GM18858 (cell line): ENCODE measurements around the gene WDR82.

Experiments
- ATAC-seq: cut with Tn5 transposase; IDR thresholded peaks from one replicate; pipeline ENCODE4 v1.9.1; 2021; ENCODE audit not compliant: unreplicated experiment

WDR82 gene

DNA sequence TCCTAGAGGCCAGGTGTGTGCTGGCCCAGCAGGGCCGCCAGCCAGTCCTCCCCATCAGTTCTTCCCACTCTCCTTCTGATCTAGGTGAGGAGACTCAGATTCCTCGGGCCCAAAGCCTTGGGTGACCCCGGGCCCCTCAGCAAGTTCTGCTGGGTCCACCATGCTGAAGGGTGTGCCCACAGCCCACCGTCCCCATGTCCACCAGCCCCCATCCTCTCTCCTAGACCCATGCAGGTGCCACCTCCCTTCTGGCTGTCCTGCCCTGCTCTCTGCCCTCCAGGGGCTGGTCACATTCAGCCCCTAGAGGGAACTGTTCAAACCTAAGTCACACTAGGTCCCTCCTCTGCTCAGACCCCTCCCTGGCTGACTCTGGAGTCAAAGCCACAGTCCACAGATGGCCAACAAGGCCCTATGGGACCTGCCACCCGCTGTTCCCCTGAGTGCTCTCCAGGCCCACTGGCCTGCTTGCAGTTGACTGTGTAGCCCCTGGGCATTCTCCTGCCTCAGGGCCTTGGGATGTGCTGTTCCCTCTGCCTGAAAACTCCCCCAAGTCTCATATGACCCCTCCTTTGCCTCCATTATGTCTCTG is 52.1 kb downstream of the WDR82 start:
- no peak for ATAC-seq

DNA sequence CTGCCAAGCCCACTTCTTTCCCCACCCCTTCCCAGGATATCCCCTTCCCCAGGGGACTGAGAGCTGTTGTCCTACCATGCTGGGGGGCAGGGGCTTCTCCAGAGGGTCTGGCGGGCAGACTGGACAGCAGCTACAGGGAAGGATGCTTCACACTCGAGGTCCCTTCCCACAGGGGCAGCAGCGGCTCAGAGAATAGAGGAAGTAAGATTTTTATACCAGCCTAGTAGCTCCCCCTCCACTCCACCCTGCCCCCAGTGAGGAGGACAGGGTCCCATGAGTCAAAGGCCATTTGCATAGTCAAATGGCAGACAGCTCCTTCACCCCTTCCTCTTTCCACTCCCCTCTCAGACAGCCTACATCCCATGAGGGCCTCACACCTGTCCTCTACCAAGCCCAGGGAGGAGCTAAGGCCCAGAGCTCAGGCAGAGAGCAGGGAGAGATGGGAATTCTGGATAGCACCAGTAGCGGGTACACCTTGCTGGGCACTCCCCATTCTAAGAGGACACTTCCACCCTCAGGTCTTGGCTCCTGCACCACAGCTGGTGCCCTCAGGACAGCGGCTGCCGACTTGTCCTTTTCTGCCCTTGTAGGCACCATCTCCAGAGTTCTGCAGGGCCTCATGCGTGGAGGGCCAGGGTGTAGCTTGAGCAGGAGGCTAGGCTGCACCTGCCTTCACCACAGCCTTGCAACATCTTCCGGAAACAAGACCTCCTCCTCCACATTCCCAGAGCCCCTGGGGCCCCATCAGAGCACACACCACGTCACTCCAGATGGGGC is 52.8 kb downstream of the WDR82 start, which contains the start of gene TLR9:
Gene TLR9 (minus strand): TSS at position 194 of the 777 bp plus-strand sequence. CDS start 116 bp downstream, at position 78.
- peak; percentile 78 for ATAC-seq

DNA sequence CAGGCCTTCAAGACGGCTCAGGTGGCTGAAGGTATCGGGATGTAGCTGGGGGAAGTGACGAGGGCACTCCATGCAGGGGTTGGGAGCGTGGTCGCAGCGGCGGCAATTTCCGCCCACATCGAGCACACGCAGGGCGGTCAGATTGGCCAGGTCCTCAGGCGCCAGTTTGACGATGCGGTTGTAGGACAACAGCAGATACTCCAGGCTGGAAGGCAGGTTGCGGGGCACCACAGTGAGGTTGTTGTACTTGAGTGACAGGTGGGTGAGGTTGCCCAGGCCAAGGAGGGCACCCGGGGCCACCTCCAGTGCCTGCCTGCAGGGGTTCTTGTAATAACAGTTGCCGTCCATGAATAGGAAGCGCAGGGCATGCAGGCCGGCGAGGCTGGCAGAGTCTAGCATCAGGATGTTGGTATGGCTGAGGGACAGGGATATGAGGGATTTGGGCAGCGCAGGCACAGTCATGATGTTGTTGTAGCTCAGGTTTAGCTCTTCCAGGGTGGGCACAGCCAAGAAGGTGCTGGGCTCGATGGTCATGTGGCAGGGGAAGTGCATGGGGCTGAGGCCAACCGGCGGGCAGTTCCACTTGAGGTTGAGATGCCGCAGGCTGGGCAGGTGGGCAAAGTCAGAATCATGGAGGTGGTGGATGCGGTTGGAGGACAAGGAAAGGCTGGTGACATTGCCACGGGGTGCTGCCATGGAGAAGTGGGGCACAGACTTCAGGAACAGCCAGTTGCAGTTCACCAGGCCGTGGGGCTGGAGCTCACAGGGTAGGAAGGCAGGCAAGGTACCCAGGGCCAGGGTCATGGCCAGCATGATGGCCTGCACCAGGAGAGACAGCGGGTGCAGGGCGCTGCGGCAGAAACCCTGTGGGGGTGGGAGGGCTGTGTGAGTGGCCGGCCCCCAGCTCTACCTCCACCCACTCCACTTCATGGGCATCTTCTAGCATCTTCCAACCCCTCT is 54.7 kb downstream of the WDR82 start:
- no peak for ATAC-seq

DNA sequence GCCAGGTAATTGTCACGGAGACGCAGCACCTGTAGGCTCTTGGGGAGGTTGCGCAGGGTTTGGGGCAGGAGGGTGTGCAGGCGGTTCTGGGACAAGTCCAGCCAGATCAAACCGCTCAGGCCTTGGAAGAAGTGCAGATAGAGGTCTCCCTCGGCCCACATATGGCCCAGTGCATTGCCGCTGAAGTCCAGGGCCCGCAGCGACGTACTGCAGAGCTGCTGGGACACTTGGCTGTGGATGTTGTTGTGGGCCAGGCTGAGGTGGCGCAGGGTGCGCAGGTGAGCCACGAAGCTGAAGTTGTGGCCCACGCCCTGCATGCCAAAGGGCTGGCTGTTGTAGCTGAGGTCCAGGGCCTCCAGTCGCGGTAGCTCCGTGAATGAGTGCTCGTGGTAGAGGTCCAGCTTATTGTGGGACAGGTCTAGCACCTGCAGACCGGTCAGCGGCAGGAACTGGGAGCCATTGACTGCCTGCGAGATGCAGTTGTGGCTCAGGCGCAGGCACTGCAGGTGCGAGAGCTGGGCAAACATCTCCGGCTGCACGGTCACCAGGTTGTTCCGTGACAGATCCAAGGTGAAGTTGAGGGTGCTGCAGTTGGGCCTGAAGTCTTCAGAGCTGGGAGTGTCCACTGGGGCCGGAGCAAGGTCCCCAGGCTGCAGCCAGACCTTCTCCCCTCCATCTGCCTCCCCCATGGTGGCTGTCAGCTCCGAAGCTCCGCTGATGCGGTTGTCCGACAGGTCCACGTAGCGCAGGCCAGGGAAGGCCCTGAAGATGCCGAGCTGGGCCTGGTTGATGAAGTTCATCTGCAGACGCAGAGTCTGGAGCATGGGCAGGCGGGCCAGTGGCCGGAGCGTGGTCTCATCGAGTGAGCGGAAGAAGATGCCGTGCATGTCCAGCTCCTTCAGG is 55.9 kb downstream of the WDR82 start:
- no peak for ATAC-seq

DNA sequence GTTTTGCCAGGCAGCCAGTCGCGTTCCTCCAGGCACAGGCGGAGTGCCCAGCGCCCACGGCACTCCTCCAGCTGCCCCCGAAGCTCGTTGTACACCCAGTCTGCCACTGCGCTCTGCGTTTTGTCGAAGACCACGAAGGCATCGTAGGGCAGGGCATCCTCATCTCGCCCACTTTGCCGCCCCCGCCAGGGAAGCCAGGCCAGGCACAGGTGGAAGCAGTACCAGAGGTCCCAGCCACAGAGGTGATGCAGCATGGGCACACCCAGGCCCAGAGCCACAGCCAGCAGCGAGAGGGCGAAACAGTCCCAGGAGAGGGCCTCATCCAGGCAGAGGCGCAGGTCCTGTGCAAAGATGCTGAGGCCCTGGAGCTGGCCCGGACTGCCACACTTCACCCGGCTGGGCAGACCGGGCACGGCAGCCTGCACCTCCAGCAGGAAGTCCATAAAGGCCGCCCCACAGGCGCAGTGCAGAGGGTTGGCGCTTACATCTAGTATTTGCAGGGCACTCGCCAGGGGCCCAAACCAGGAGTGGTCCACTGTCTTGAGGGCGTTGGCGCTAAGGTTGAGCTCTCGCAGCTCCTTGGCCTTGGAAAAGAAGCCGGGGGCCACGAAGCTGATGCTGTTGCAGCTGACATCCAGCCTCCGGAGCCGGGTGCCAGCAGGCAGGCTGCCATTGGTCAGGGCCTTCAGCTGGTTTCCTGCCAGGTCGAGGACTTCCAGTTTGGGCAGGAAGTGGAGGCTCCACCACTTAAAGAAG is 56.7 kb downstream of the WDR82 start:
- no peak for ATAC-seq

DNA sequence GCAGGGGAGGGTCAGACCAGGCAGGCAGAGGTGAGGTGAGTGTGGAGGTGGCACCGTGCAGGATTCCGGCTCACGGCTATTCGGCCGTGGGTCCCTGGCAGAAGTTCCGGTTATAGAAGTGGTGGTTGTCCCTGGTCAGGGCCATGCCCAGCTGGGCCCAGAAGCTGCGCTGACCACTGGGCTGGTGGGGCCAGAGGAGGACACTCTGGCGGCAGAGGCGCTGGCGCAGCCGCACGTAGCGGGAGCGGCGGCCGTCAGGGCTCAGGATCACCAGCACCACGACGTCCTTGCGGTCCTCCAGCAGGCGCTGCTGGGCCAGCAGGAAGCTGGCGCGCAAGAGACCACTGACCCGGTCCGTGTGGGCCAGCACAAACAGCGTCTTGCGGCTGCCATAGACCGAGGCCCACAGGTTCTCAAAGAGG is 57.3 kb downstream of the WDR82 start:
- ATAC-seq, result no peak

DNA sequence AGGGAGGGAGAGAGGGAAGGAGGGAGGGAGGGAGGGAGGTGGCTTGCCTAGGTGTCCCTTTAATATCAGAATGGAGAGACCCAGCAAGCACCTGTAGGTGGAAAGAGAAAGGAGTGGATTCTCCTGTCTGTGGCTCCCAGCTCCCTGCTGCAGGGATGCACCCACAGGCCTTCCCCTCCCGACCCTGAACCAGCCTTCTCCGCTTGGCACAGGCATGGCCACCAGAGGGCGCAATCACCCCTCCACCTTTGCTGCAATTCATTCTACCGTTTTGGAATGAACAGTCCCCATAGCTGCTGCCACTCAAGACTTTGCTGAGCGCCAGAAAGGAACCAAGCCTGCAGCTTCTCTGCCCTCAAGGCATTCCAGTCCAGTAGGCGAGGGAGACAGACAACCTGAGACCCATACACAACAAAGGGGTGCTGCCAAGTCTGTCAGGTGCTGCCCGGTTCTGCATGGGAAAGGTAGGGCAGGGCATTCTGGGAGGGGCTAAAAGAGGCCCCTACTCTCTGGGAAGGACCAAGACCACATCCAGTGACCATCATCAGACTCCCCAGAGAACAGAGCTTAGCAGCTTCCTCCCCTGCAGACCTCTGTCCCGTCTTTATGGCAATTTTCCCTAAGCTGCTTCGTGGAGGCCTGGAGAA is 57.9 kb downstream of the WDR82 start:
- ATAC-seq, result no peak

DNA sequence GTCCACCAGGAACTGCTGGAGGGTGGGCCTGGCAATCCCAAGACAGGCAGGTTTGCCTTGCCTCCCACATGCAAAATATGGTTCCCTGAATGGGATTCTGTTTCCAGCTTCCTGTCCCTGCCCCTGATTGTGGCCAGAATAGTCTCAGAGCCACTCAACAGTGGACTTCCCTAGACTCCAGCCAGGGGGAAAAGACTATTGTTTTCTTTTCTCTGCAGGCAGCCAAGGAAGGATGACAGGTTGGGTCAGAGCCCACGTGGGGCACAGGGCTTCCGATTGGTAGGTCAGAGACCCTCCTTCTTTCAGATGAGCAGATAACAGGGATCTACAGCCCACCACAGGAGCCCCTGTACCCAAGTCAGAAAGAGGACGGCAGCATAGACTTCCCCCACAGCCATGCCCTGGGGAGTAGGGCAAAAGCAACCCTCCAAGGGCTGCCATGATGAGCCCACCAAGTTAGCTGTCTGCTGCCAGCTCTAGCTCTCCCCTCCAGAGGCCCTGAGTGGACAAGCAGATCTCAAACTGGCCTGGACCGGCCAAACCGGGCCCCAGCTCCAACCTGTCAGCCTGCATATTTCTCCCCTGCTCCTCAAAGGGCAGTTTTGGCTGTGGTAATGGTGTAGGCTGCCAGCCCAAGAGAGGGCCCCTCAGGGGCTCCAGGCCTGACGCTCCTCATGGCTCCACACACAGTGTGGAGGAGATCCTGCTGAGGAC is 59.4 kb downstream of the WDR82 start:
- ATAC-seq, result no peak

DNA sequence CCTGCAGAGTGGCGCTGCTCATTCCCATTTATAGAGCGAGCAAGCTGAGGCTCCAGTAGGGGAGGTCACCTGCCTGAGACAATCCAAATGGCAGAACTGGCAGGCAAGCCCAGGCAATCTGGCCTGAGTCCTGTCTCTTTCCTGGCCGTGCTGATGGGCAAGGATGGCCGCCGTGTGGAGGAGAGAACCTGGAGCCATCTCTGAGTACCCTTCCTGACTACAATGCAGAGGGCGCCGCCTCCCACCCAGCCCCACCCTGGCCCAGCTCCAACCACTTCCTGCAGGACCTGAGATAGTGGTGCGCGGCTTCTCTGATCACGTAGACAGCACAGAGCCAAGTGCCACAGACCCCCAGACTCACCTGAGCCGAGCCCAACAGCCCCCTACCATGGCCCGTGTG is 60.0 kb downstream of the WDR82 start:
- ATAC-seq, result no peak

DNA sequence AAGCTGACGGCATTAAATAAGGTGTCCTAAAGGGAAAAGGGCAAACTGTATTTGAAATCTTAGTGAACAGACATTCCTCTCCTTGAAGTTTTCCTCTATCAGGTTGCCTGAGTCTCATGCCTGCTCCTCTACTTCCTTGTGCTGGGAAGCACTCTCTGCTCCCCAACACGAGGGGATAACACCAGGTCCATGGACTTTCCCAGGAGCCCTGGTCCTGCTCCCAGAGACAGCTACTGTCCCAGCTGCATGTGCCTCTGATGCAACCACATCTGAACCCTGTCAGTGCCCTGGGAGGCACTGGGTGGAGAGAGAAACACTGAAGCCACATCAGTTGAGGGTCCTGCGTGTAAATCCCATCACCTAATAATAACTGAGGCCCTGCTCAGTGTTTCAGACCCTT is 60.4 kb downstream of the WDR82 start:
- ATAC-seq, result no peak

DNA sequence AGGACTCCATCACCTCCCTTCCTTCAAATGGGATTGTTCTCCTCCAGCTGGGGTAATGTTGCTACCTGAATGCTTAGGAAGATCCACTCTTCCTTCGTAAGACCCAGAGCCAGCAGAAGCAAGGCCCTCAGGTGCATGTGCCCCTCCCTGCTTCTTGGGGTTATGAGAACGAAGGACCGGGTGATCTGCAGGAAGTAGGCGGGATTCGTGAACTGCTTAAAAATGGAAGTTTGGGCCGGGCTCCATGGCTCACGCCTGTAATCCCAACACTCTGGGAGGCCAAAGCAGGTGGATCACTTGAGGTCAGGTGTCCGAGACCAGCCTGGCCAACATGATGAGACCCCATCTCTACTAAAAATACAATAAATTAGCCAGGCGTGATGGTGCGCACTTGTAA is 61.0 kb downstream of the WDR82 start:
- no peak for ATAC-seq

DNA sequence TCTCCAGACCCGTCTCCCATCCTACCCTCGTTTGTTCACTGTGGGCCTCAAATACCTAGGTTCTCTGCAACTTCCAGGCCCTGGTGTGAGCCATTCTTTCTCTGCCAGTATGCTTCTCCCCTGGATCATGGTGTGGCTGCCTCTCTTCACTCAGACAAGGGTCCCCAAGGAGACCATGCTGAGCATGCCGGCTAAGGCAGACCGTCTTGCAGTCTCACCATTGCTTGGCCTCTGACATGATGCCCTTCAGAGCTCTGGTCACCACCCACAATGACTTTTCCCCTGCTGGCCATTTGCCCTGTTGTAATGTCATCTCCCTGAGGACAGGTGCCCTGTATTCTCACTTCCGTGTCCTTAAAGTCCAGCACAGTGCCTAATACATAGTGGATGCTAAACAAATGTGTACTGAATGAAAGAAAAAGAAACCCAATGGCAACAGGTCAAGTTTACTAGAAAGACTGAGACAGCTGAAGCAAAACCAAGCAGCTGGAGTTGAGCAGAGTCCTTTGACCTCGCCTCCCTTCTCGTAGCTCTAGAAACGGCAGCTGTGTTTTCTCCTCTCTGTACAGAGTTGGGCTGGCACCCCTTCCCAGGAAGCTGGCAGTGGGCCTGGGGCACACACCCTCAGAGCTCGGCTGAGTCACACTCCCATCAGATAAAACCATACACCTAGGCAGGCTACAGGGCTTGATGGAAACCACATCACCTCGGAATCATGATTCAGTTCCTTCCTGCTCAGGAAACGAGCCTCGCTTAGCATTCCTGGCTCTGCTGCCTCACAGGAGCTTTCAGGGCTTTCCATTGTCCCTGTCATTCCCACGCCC is 61.7 kb downstream of the WDR82 start:
- ATAC-seq, result no peak

DNA sequence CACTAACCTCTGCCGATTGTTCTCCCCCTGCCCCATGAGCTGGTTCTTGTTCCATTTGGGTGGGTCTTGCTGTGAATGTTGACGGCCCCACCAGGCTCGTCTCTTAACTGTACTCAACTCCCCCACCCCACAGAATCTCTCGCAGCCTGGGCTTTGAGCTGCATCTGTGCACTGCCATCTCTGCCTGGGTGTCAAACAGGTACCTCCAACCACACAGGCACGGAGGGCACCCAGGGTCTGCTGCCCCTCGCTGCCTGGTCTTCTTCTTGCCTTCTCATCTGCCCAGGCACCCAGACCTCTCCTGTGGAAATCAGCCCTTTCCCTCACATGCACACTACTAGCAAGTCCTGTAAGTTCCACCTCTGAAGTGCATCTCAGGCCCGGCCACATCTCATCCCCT is 63.1 kb downstream of the WDR82 start:
- ATAC-seq, result no peak

DNA sequence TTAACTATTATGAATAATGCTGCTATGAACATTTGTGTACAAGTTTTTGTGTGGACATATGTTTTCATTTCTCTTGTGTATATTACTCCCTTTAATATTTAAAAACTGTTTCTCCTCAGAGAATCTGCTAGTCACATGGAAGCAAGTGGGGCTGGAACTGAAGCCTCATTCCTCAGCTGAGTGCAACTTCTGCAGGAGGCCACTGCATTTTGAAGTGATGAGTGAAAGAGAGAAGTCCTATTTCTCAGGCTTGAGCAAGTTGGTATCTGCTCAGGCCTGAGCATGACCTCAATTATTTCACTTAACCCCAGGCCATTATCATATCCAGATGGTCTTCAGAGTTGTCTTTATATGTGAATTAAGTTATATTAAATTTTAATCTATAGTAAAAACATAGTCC is 64.5 kb downstream of the WDR82 start:
- ATAC-seq, result no peak

DNA sequence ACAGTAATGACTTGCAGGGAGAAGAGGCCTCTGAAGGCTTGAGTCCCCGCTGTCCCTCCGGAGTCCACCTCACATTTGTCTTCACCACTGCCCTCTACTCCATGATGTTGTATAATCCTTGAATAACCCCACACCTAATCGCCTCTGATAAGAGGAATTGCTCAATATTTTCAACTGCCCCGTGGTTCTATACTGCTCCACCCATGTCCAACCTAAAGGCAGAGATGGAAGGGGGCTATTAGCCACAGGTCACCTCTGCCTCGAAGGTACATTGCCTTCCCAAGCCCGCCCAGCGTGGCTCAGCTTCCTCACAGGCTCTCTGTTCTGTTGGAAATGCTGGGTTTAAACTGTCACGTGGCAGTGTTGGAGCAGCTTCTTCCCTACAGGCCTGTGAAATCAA is 65.4 kb downstream of the WDR82 start:
- ATAC-seq, result no peak

DNA sequence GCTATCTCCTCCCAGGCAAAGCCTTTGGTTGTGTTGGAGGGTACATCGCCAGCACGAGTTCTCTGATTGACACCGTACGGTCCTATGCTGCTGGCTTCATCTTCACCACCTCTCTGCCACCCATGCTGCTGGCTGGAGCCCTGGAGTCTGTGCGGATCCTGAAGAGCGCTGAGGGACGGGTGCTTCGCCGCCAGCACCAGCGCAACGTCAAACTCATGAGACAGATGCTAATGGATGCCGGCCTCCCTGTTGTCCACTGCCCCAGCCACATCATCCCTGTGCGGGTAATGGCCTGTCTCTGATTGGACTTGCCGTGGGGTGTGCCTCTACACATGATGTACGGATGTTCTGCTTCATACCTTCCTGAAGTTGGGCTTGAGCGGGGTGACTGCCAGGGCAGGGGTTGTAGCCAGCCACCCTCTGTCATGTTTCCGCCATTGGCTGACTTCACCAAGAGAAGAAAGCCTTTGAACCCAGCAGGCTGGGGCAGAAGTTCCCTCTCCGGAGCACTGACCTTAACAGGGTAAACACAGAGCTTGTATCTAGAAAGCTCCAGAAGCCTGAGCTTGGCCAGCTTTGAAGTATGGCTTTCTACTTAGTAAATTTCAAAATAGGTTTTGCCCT is 67.1 kb downstream of the WDR82 start:
- ATAC-seq, result no peak

DNA sequence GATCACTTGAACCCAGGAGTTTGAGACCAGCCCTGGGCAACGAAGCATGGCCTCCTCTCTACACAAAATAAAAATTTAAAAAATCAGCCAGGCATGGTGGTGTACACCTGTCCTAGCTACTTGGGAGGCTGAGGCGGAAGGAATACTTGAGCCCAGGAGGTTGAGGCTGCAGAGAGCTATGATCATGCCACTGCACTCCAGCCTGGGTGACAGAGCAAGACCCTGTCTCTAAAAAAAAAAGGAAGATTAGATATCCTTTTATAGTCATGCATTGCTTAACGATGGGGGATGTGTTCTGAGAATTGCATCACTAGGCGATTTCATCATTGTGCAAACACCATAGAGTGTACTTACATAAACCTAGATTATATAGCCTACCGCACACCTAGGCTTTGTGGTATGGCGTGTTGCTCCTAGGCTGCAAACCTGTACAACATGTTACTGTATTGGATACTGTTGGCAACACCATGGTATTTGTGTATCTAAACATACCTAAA is 67.9 kb downstream of the WDR82 start:
- no peak for ATAC-seq
